ENCODE measurements around the gene TMX3.
A peak's percentile ranks its signal among the peaks of the same experiment; 100 is the strongest.

TMX3 gene

DNA sequence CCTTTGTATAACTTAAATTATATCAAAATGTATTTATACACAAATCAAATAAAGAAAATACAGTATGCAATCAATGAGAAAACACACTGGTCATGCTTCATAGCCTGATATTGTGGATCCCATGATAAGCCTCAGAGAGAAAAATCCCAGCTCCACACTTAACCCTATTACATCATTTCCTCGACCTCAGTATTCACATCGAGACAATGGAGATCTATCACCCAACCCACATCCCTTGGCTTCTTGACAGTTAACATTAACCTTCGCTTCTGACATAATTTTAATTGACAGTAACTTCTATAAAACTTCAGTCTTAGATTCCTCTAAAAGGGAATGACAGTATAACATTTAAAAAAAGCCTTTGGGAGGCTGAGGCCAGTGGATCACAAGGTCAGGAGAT, 11.6 kb downstream of the TMX3 start:
- no peak overlapping the region for H3K4me3 ChIP-seq (replicated peaks in 1 of 2; ENCODE audit: low read depth in 2 of 2, low read length in 2 of 2)
- DNase-seq (ENCODE audit: low read depth in 2 of 2) = peak in 1 of 2 donors; percentile 37
- no peak for TF ChIP-seq CTCF (IDR thresholded peaks at IDR 0.05; ENCODE audit: low read depth, low read length)

DNA sequence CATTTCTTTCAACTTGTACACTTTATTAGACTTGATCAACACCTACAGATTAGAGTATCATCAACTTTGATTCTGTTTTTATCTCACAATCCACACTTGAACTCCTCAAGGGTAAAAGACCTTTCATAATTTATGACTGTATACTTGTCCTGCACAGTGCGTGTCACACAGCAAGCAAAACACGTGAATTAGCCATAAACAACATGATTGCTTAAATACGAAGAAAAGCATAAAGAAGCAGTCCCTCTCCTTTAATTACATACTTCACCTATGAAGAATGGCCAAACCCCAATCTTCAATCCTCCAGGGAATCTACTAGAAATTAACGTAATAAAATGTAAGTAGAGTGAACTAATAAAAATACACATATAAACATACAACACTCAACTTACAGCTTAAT, 13.6 kb downstream of the TMX3 start:
- no peak overlapping the region for H3K4me3 ChIP-seq (replicated peaks in 1 of 2; ENCODE audit: low read depth in 2 of 2, low read length in 2 of 2)
- TF ChIP-seq CTCF (IDR thresholded peaks at IDR 0.05; ENCODE audit: low read depth, low read length) = no peak
- no peak for DNase-seq (ENCODE audit: low read depth in 2 of 2)

- no peak overlapping the region for H3K4me3 ChIP-seq (replicated peaks in 1 of 2; ENCODE audit: low read depth in 2 of 2, low read length in 2 of 2)
- no peak for TF ChIP-seq CTCF (IDR thresholded peaks at IDR 0.05; ENCODE audit: low read depth, low read length)
- DNase-seq (ENCODE audit: low read depth in 2 of 2) = peak; percentile 67 to 86
Measured at GRCh38 chr18:68699043-68699442, 15.9 kb downstream of the TMX3 start.

- TF ChIP-seq CTCF (IDR thresholded peaks at IDR 0.05; ENCODE audit: low read depth, low read length) = no peak
- no peak for DNase-seq (ENCODE audit: low read depth in 2 of 2)
- no peak overlapping the region for H3K4me3 ChIP-seq (replicated peaks in 1 of 2; ENCODE audit: low read depth in 2 of 2, low read length in 2 of 2)
Measured at GRCh38 chr18:68696937-68697336, 18.0 kb downstream of the TMX3 start.

GRCh38 chr18:68694316-68694715, 20.6 kb downstream of the TMX3 start:
- no peak for DNase-seq (ENCODE audit: low read depth in 2 of 2)
- no peak overlapping the region for H3K4me3 ChIP-seq (replicated peaks in 1 of 2; ENCODE audit: low read depth in 2 of 2, low read length in 2 of 2)
- no peak for TF ChIP-seq CTCF (IDR thresholded peaks at IDR 0.05; ENCODE audit: low read depth, low read length)

- no peak overlapping the region for H3K4me3 ChIP-seq (replicated peaks in 1 of 2; ENCODE audit: low read depth in 2 of 2, low read length in 2 of 2)
- TF ChIP-seq CTCF (IDR thresholded peaks at IDR 0.05; ENCODE audit: low read depth, low read length) = no peak
- no peak for DNase-seq (ENCODE audit: low read depth in 2 of 2)
Measured at GRCh38 chr18:68693091-68693815, 21.7 kb downstream of the TMX3 start.

DNA sequence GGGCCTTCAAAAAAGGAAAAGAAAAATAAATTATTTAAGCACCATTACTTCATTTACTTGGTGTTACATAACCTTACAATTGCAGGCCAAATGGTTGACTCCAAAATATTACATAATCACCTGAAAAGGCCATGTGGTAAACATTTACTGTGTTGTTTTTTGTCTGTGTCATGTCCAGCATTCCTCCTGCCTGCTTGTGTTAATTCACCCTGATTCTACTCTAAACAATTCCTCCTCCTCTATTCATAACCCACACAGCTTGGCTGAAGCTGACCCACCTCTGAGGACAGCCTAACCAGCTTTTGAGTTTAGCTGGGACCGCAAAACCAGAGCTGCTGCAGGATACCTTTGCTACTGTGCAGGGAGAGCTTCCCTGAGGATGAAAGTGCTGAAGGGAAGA, 35.4 kb downstream of the TMX3 start:
- no peak overlapping the region for H3K4me3 ChIP-seq (replicated peaks in 1 of 2; ENCODE audit: low read depth in 2 of 2, low read length in 2 of 2)
- no peak for TF ChIP-seq CTCF (IDR thresholded peaks at IDR 0.05; ENCODE audit: low read depth, low read length)
- DNase-seq (ENCODE audit: low read depth in 2 of 2) = peak; percentile 53 to 82
